ENCODE results near the gene RERE.
A peak's percentile ranks its signal among the peaks of the same experiment; 100 is the strongest.

Gene RERE

DNA sequence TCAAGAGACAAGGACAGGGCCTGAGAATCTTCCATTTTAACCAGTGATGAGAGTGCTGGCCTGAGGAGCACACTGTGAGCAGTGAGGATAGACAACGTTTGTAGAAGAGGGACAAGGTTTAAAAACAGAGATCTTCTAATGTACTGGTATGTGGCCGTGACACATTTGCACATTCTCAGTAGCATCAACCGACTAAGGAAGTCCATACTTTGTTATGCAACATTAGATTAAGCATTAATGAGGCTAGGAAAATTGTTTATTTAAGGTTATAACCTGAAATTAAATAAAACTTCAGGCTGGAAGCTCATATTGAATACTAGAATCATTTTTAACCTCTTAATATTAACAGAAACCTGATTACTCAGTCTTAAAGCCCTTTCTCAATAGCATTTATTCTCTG is 400.6 kb downstream of the RERE start:
- no peak for DNase-seq

DNA sequence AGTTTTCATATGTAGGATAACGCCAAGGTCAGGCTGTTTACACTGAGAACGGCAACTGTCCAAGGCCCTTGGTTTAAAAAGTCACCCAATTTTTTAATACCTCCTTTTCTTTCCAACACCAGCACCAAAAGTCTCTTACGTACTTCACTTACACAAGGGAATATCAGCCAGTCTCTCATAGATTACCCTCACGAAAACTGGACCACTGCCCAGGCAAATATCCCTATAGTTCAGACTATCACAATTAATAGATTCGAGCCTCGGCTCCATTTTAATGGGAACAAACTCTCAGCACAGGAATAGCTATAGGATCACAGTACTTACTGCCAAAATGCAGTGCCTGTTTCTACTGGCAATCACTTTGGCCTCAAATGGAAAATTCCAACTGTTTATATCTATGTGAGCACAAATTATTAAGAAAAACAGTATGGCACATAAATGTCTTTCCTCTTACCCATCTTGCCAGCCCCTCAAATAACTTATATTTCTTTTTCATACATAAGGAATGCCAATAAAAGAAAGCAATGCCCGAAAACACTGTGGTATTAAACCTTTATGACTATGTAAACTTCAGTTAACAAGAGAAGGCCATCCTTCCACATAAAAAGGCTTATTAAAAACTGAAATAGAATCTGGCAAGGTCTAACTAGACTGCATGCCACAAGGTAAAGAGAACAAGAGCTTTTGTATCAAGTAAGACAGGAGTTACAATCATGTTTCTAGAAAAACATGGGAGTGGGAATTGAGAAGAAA is 401.7 kb downstream of the RERE start:
- DNase-seq, result no peak

- no peak for DNase-seq
Measured at GRCh38 chr1:8412183-8412831, 405.1 kb downstream of the RERE start.

DNA sequence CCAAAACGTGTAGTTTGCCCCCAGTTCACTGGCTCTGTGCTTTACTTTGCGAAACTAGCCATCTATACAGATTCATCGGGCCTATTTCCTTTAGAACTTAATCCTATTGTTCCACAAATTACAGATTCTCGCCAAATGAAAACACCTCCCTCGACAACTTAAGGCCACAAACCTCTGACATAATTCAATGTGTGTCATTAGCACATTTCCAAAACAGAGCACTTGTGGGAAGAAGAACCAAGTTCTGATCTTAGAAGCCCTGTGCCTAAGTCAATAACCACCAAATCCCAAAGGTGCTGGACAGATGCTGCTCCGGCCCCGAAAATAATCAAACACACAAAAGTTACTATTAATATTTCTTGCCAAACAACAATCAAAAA is 405.6 kb downstream of the RERE start:
- no peak for DNase-seq

DNA sequence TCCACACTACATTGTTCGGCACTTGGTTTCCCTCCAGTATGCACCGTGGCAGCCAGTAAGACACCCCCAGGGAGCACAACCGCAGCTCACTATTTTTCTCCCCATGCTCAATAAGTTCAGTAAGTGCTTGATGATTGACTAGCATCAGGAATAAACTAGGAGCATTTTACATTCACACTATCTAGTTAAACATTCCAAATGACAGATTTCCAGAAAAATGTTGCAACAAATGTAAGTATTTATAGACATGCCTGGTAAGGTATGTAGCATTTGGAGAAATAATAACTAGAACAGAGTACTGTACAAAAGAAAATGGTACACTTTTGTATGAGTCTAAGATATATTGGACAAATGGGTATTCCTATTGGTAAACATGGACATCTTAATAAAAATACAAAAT is 406.6 kb downstream of the RERE start:
- DNase-seq, result no peak

GRCh38 chr1:8409606-8410005 is 407.8 kb downstream of the RERE start:
- DNase-seq, result no peak

DNA sequence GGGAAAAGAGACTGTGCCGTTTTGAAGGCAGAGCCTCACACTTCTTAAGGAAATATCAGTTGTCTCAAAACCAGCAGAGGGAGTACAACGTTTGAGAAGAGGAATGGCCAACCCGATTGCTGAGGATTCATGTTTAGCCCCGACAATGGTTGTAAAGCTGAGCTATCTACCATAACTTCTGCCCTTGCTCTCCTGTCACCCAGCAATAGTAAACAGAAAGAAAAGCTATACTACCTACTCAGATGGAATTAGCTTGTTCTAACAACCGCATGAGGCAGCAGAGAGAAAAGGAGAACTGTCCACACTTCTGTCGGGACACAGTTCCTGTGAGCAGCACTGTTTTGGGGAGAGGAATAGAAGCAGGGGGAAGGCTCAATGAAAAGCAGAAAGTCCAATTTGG is 408.3 kb downstream of the RERE start:
- DNase-seq, result no peak

GRCh38 chr1:8408151-8408839 is 409.1 kb downstream of the RERE start:
- no peak for DNase-seq

DNA sequence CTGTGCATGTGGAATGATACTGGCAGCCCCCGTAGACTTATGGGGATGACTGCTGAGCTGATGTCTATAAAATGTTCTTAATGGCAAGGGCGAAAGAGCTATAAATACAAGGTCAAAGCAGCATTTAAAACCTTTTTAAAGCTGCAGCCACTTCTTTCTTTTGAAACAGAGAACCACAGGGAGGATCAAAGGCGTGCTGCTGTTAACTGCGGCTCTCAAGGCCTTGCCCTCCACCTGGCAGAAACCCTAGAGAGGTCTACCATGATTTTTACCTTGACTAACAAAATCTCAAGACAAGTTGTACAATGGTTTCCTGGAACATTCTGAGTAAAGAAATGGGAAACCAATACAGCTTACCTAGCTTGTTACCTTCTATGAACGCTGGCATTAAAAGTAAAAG is 409.8 kb downstream of the RERE start:
- DNase-seq, result no peak

GRCh38 chr1:8406960-8407359 is 410.5 kb downstream of the RERE start:
- no peak for DNase-seq

DNA sequence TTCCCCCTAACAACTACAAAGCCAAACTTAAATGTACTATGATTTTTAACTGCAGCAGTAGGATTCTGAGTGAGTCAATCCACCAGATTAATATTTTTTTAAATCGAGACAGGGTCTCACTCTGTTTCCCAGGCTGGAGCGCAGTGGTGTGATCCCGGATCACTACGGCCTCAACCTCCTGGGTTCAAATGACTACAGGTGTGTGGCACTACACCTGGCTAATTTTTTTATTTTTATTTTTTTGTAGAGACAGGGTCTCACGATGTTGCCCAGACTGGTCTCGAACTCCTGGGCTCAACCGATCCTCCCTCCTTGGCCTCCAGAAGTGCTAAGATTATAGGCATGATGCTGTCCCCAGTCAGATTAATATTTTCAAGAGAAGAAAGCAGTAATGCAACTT is 411.4 kb downstream of the RERE start:
- DNase-seq, result no peak

- DNase-seq, result no peak
Measured at GRCh38 chr1:8404460-8405370, 412.7 kb downstream of the RERE start.

DNA sequence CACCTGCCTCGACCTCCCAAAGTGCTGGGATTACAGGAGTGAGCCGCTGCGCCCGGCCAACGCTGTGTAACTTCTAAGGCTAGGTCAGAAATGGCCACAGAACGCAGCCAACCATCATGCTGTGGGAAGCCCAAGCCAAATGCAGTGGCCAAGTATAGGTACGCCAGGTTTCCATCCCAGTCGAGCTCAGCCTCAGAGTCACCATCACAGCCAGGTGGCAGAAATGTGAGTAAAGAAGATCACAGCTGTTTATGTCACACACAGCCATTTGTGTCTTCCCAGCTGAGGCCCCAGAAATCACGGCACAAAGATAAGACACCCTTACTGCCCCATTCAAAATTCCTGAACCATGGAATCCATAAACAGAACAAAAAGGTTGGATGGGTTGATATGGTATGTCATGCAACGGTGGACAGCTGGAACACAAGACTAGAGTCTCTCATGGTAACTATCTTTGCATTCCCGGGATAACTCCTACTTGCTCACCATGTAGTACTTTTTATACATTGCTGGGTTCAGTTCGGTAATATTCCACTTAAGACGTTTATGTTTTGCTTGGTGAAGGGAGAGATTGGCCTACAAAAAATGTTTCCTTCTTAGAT is 415.2 kb downstream of the RERE start:
- no peak for DNase-seq

DNA sequence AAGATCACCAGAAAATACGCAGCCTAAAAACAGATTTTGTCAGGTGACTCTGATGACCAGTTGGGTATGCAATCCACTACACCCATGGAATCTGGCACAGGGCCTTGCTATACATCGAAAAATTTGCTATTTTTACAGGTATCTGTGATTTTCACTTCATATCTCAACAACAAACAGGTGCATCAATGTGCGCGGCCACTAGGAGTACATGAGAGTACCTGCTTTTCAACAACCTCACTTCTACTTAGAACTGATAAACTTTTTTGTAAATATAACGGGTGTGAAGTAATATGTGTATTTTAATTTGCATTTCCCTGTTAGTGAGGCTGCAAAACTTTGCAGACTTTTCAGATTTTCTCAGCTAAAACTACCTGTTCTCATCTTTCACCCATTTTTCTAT is 418.8 kb downstream of the RERE start:
- DNase-seq, result no peak

DNA sequence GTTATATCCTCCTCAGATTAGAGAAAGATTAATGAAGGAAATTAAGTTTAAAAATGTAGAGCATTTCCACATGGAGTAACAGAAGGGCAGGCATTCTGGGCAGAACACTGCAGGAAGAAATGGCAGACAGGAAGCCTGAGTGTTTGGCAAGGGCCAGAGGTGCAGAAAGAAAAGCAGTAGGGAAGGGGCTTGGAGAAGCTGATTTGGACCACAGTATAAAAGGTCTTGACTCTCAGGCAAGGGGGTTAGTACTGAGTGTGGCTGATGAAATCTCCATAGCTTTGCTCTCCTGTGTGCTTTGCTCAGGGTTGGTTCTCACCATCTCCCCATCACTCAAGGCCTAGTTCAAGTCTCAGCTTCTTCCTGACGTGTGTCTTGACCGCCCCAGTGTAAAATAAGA is 419.4 kb downstream of the RERE start:
- no peak for DNase-seq

GRCh38 chr1:8397511-8397910 is 419.9 kb downstream of the RERE start:
- no peak for DNase-seq

DNA sequence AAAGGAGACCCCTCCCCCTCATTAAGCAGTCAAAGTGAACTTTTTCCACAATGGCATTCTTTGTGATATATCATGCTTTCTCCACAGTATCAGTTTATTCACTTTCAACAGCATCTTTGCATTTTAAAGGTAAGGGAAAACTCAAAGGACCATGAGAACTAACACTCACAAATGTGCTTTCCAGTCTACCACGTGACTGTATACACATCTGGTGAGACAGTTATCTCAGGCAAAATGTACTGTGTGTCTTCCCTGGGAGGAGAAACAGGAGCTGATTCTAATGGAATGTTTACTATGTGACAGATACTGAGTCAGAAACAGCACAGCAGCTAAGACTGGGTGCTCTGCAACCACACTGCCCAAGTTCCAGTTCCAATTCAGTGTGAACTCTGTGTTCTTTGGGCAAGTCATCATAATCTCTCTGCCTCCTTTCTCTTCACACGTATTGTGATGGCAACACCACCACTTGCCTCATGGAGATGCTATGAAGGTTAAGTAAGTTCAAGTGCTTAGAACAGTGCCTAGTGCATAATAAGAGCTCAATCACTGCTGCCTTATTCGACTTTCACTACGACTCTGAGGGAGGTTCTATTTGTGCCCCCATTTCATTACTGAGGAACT is 420.5 kb downstream of the RERE start:
- no peak for DNase-seq

GRCh38 chr1:8396083-8396785 is 421.2 kb downstream of the RERE start:
- DNase-seq, result no peak

- no peak for DNase-seq
Measured at GRCh38 chr1:8395433-8395866, 422.0 kb downstream of the RERE start.

DNA sequence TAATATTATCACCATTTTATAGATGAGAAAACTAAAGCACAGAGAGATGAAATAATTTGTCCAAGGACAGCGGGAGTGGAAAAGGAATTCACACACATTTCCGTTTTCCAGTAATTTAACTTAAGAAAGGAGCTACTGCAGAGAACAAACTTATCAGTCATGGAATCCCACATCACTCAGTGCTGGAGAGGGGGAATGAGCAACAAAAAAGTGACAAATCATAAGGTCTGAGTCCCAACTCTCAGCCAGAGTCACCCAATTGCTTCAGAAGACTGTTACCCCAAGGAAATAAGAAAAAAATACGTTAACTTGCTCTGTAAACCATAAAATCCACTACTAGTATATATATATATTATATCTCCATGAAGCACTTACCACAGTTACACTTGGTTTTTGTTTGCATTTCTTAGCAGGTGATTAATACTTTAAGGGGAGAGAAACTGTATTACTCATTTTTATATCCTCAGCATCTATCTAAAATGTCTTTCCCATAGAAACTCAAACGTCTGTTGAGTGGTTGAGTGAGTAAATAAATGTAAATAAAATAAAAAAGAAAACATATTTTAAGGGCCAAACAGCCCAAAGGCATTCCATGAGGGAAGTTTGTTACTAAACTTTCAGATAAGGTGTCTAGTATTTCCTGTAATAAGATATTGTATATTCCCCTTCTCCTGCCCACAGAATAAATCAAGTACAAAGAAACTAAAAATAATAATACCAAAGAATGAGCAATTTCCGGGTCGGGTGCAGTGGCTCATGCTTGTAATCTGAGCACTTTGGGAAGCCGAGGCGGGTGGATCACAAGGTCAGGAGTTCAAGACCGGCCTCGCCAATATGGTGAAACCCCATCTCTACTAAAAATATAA is 422.8 kb downstream of the RERE start:
- peak; percentile 11 for DNase-seq

Measured in effector CD4-positive, alpha-beta T cell (primary cell).